PFSK-1 (cell line): ENCODE results near the gene CMTM4.

Experiments used
- FOXP2 ChIP-seq: optimal IDR thresholded peaks from 2 replicates; pipeline ENCODE3; 2011; ENCODE audit warnings: borderline replicate concordance, control low read depth, inconsistent platforms; ENCODE audit not compliant: insufficient read depth; ENCODE audit errors: extremely low read length, extremely low read depth
- POLR2AphosphoS5 ChIP-seq: IDR thresholded peaks from 2 replicates; pipeline ENCODE4 v1.6.1; 2012; ENCODE audit warnings: low read depth, mild to moderate bottlenecking, control low read depth, low read length, moderate library complexity
- SIN3A ChIP-seq: IDR thresholded peaks from 2 replicates; pipeline ENCODE4 v1.6.1; 2012; ENCODE audit warnings: mild to moderate bottlenecking, low read length, moderate library complexity, borderline replicate concordance; ENCODE audit not compliant: insufficient read depth
- TAF1 ChIP-seq: IDR thresholded peaks from 2 replicates; pipeline ENCODE4 v1.6.1; 2012; ENCODE audit warnings: low read length, control low read depth, borderline replicate concordance; ENCODE audit not compliant: insufficient read depth
- TF ChIP-seq, protein P1 (sequence below), 2 experiments: IDR thresholded peaks; 2 replicates each; pipeline versions ENCODE4 v1.6.1 to v1.8.0; 2011 to 2012; ENCODE audit warnings: low read depth in 2 of 2, low read length in 2 of 2, control low read depth in 1 of 2, inconsistent platforms in 1 of 2, mild to moderate bottlenecking in 1 of 2, moderate library complexity in 1 of 2; ENCODE audit not compliant: insufficient read depth in 1 of 2

Gene CMTM4

DNA sequence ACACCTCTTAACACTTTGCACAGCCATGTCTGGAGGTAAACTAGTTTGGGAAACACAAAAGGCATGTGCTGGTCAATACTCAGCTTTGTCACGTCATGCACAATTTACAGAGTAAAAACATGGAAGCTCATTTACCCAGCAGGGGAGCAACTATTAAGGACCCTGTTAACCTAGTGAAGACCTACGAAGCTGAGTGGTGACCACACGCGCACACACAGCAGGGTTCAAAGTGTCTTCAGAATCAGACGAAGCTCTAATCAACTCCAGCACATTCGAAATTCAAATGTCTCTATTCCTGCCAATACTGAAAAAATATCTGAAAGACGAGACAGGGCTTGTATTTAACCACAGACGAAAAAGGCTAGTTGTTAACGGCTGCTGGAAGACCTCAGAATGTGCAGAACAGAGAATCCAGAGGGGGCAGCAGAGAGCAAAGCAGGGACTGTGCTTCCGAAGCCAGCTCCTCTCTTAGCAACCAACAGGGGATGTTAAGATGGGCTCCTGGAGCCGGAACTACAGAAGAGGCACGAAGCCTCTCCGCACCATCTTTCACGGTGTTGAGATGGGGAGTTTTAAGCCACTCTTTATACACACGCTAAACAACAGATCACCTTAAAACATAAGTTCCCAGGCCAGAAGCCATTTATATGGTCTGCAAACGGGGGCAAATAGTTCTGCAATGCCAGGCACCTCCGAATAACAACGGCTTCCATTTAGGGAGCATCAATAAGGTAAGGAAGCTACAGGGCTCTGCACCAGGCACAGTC is 45.7 kb downstream of the CMTM4 start:
- TF ChIP-seq, protein P1, sequence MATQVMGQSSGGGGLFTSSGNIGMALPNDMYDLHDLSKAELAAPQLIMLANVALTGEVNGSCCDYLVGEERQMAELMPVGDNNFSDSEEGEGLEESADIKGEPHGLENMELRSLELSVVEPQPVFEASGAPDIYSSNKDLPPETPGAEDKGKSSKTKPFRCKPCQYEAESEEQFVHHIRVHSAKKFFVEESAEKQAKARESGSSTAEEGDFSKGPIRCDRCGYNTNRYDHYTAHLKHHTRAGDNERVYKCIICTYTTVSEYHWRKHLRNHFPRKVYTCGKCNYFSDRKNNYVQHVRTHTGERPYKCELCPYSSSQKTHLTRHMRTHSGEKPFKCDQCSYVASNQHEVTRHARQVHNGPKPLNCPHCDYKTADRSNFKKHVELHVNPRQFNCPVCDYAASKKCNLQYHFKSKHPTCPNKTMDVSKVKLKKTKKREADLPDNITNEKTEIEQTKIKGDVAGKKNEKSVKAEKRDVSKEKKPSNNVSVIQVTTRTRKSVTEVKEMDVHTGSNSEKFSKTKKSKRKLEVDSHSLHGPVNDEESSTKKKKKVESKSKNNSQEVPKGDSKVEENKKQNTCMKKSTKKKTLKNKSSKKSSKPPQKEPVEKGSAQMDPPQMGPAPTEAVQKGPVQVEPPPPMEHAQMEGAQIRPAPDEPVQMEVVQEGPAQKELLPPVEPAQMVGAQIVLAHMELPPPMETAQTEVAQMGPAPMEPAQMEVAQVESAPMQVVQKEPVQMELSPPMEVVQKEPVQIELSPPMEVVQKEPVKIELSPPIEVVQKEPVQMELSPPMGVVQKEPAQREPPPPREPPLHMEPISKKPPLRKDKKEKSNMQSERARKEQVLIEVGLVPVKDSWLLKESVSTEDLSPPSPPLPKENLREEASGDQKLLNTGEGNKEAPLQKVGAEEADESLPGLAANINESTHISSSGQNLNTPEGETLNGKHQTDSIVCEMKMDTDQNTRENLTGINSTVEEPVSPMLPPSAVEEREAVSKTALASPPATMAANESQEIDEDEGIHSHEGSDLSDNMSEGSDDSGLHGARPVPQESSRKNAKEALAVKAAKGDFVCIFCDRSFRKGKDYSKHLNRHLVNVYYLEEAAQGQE (IDR thresholded peaks at IDR 0.05; ENCODE audit: insufficient read depth in 1 of 2, low read depth in 2 of 2, low read length in 2 of 2) = no peak
- no peak for TF ChIP-seq TAF1
- TF ChIP-seq FOXP2 = no peak
- no peak for TF ChIP-seq SIN3A
- no peak for TF ChIP-seq POLR2AphosphoS5

- TF ChIP-seq POLR2AphosphoS5 (no peak), SIN3A (no peak), FOXP2 (no peak), TAF1 (no peak)
- TF ChIP-seq, protein P1 (IDR thresholded peaks at IDR 0.05; ENCODE audit: insufficient read depth in 1 of 2, low read depth in 2 of 2, low read length in 2 of 2) = no peak
Observed at GRCh38 chr16:66649636-66650205, 46.8 kb downstream of the CMTM4 start.

DNA sequence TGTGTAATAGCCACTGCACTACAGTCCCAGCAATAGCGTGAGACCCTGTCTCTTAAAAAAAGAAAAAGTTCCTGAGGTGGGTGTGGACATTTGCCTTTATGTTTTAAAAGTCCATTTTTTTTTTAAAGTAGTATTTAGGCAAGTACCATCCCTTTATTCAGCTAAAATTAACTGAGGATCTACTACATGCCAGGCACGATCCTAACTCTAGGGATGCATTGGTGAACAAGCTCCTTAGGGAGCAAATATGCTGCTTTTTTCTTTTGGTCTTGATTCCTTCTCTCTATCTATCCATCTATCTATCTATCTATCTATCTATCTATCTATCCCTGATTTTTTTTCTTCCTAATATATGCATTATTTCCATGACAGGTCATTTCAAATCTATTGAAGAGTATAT is 47.4 kb downstream of the CMTM4 start:
- TF ChIP-seq FOXP2 (no peak), TAF1 (no peak), POLR2AphosphoS5 (no peak)

DNA sequence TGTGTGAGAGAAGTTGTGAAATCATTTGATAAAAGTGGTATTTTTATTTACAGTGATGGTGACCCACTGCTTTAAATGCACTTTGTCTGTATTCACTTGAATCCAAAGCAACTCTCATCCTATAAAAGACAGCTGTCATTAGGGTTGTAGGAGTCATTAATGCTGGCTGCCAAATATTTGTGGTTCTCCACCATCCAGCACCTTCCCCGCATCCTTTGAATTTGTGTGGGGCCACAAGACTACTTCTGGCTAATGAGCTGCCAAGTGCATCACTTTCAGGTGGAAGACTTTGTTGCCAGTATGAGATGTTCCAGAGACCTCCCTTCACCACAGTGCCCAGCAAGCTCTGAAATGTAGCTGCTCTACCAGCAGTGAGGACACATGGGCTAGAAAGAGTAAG is 48.7 kb downstream of the CMTM4 start:
- TF ChIP-seq TAF1 (no peak), POLR2AphosphoS5 (no peak)

GRCh38 chr16:66641387-66641786 is 55.2 kb downstream of the CMTM4 start:
- TF ChIP-seq, protein P1 (IDR thresholded peaks at IDR 0.05; ENCODE audit: insufficient read depth in 1 of 2, low read depth in 2 of 2, low read length in 2 of 2) = no peak
- TF ChIP-seq FOXP2 (no peak), TAF1 (no peak), SIN3A (no peak), POLR2AphosphoS5 (no peak)

- TF ChIP-seq, protein P1 (IDR thresholded peaks at IDR 0.05; ENCODE audit: insufficient read depth in 1 of 2, low read depth in 2 of 2, low read length in 2 of 2) = no peak
- TF ChIP-seq TAF1 = no peak
- no peak for TF ChIP-seq POLR2AphosphoS5
- no peak for TF ChIP-seq FOXP2
- no peak for TF ChIP-seq SIN3A
Observed at GRCh38 chr16:66640724-66641314, 55.7 kb downstream of the CMTM4 start.
